ENCODE measurements around the gene HSD17B12.

GRCh38 chr11:43825217-43825816 is 144.8 kb downstream of the HSD17B12 start:
- TF ChIP-seq CTCF (IDR thresholded peaks at IDR 0.05) (peak; percentile 38 to 66 (median 54)), POLR2A (IDR thresholded peaks at IDR 0.05) (no peak)
